RWPE2 (cell line): Measurements from ENCODE around the gene C17orf107.
A peak's percentile ranks its signal among the peaks of the same experiment; 100 is the strongest.

Source experiments
- ATAC-seq: fragments of 200-7000 bp; cut with Tn5 transposase; 3 replicates; pipeline ENCODE4 v1.9.1; 2021; ENCODE audit warnings: low read depth
- DNase-seq: peaks from one replicate; pipeline ENCODE4 v3.0.0-alpha.2; 2020; ENCODE audit warnings: low spot score
- H3K27ac ChIP-seq: fragments of 450-650 bp; 2 replicates; pipeline ENCODE4 v1.5.1; 2017; ENCODE audit warnings: mild to moderate bottlenecking; ENCODE audit not compliant: poor library complexity, severe bottlenecking
- H3K27me3 ChIP-seq: fragments of 250-450 bp; sonication (Bioruptor Pico); 2 replicates; pipeline ENCODE4 v1.5.1; 2021; ENCODE audit warnings: mild to moderate bottlenecking, moderate library complexity; ENCODE audit not compliant: insufficient read depth, poor library complexity, severe bottlenecking
- H3K36me3 ChIP-seq: fragments of 250-450 bp; sonication (Bioruptor Pico); 2 replicates; pipeline ENCODE4 v1.5.1; 2020; ENCODE audit warnings: low read depth, mild to moderate bottlenecking, moderate library complexity
- H3K4me1 ChIP-seq: fragments of 250-450 bp; sonication (Bioruptor Pico); 2 replicates; pipeline ENCODE4 v1.5.1; 2021; ENCODE audit warnings: mild to moderate bottlenecking, moderate library complexity; ENCODE audit not compliant: insufficient read depth, poor library complexity, severe bottlenecking
- H3K4me3 ChIP-seq: fragments of 250-450 bp; sonication (Bioruptor Pico); 2 replicates; pipeline ENCODE4 v1.5.1; 2021; ENCODE audit warnings: mild to moderate bottlenecking, moderate library complexity; ENCODE audit not compliant: severe bottlenecking
- H3K9me3 ChIP-seq: fragments of 250-450 bp; sonication (Bioruptor Pico); 2 replicates; pipeline ENCODE4 v1.5.1; 2021; ENCODE audit warnings: mild to moderate bottlenecking, moderate library complexity; ENCODE audit not compliant: severe bottlenecking
- TF ChIP-seq, protein P1 (sequence below): fragments of 450-650 bp; IDR thresholded peaks from one replicate; pipeline ENCODE4 v1.5.1; 2017; ENCODE audit warnings: mild to moderate bottlenecking, moderate library complexity; ENCODE audit not compliant: poor library complexity, severe bottlenecking

Gene C17orf107

GRCh38 chr17:4933646-4934045 is 34.3 kb downstream of the C17orf107 start:
- H3K27ac ChIP-seq, result no peak overlapping the region
- ATAC-seq (no peak), DNase-seq (no peak)
- no peaks in the 10 kb centered on the region for H3K27me3 ChIP-seq
- TF ChIP-seq, protein P1, sequence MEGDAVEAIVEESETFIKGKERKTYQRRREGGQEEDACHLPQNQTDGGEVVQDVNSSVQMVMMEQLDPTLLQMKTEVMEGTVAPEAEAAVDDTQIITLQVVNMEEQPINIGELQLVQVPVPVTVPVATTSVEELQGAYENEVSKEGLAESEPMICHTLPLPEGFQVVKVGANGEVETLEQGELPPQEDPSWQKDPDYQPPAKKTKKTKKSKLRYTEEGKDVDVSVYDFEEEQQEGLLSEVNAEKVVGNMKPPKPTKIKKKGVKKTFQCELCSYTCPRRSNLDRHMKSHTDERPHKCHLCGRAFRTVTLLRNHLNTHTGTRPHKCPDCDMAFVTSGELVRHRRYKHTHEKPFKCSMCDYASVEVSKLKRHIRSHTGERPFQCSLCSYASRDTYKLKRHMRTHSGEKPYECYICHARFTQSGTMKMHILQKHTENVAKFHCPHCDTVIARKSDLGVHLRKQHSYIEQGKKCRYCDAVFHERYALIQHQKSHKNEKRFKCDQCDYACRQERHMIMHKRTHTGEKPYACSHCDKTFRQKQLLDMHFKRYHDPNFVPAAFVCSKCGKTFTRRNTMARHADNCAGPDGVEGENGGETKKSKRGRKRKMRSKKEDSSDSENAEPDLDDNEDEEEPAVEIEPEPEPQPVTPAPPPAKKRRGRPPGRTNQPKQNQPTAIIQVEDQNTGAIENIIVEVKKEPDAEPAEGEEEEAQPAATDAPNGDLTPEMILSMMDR, result no peak
- H3K36me3 ChIP-seq, result peaks cover 20% of the 10 kb centered on the region
- no peaks in the 10 kb centered on the region for H3K9me3 ChIP-seq
- H3K4me1 ChIP-seq, result no peaks in the 10 kb centered on the region
- H3K4me3 ChIP-seq, result no peak overlapping the region

GRCh38 chr17:4934173-4934979 is 35.0 kb downstream of the C17orf107 start:
- TF ChIP-seq, protein P1, result peak; percentile 39
- no peak overlapping the region for H3K4me3 ChIP-seq
- H3K27ac ChIP-seq, result no peak overlapping the region
- peaks cover 21% of the 10 kb centered on the region for H3K36me3 ChIP-seq
- H3K4me1 ChIP-seq, result no peaks in the 10 kb centered on the region
- DNase-seq (no peak), ATAC-seq (peak; percentile 74)
- no peaks in the 10 kb centered on the region for H3K27me3 ChIP-seq
- no peaks in the 10 kb centered on the region for H3K9me3 ChIP-seq

GRCh38 chr17:4935650-4936049 is 36.3 kb downstream of the C17orf107 start:
- H3K9me3 ChIP-seq, result no peaks in the 10 kb centered on the region
- no peaks in the 10 kb centered on the region for H3K27me3 ChIP-seq
- TF ChIP-seq, protein P1, result no peak
- no peak overlapping the region for H3K4me3 ChIP-seq
- H3K36me3 ChIP-seq, result peaks cover 21% of the 10 kb centered on the region
- DNase-seq (no peak), ATAC-seq (no peak)
- H3K4me1 ChIP-seq, result no peaks in the 10 kb centered on the region
- H3K27ac ChIP-seq, result no peak overlapping the region

- Histone ChIP-seq H3K4me3 (no peak overlapping the region), H3K9me3 (no peaks in the 10 kb centered on the region), H3K36me3 (peaks cover 24% of the 10 kb centered on the region), H3K27me3 (no peaks in the 10 kb centered on the region), H3K4me1 (peaks cover 3% of the 10 kb centered on the region), H3K27ac (no peak overlapping the region)
- DNase-seq (no peak), ATAC-seq (no peak)
- TF ChIP-seq, protein P1, result no peak
Measured at GRCh38 chr17:4936436-4936835, 37.1 kb downstream of the C17orf107 start.

GRCh38 chr17:4937553-4937952 is 38.2 kb downstream of the C17orf107 start:
- Histone ChIP-seq H3K9me3 (no peaks in the 10 kb centered on the region), H3K36me3 (peaks cover 30% of the 10 kb centered on the region), H3K27ac (no peak overlapping the region), H3K4me1 (peaks cover 3% of the 10 kb centered on the region), H3K4me3 (no peak overlapping the region), H3K27me3 (no peaks in the 10 kb centered on the region)
- no peak for ATAC-seq
- TF ChIP-seq, protein P1, result no peak
- no peak for DNase-seq
